ENCODE results near the gene CHI3L1. TPM values are rescaled to one million over a fixed set of nuclear protein-coding genes. Genes with fewer than 3 reads are reported as not detected.

The CHI3L1 gene
- total RNA-seq, 1 donor from 2014 or later = not detected

- no peaks in the 10 kb centered on the region for H3K36me3 Mint-ChIP-seq (ENCODE audit: low read depth)
- H3K27ac Mint-ChIP-seq (ENCODE audit: unreplicated experiment) = no peak overlapping the region
- H3K4me3 Mint-ChIP-seq (ENCODE audit: unreplicated experiment) = no peak overlapping the region
- no peak for DNase-seq (ENCODE audit: low spot score)
- H3K27me3 Mint-ChIP-seq (ENCODE audit: low read depth) = peaks cover 2% of the 10 kb centered on the region
- no peaks in the 10 kb centered on the region for H3K9me3 Mint-ChIP-seq (ENCODE audit: low read depth)
- no peaks in the 10 kb centered on the region for H3K4me1 Mint-ChIP-seq (ENCODE audit: low read depth)
- no peak for TF ChIP-seq CTCF (IDR thresholded peaks at IDR 0.05)
Observed at GRCh38 chr1:203146042-203146369, 40.5 kb downstream of the CHI3L1 start.

GRCh38 chr1:203145321-203146041 is 41.0 kb downstream of the CHI3L1 start:
- Mint-ChIP-seq H3K36me3 (ENCODE audit: low read depth) (no peaks in the 10 kb centered on the region), H3K4me1 (ENCODE audit: low read depth) (no peaks in the 10 kb centered on the region), H3K4me3 (ENCODE audit: unreplicated experiment) (no peak overlapping the region), H3K27me3 (ENCODE audit: low read depth) (peaks cover 2% of the 10 kb centered on the region), H3K9me3 (ENCODE audit: low read depth) (no peaks in the 10 kb centered on the region), H3K27ac (ENCODE audit: unreplicated experiment) (no peak overlapping the region)
- no peak for DNase-seq (ENCODE audit: low spot score)
- TF ChIP-seq CTCF (IDR thresholded peaks at IDR 0.05) = no peak

GRCh38 chr1:203144661-203145060 is 41.8 kb downstream of the CHI3L1 start:
- no peak for DNase-seq (ENCODE audit: low spot score)
- no peak for TF ChIP-seq CTCF (IDR thresholded peaks at IDR 0.05)
- peaks cover 2% of the 10 kb centered on the region for H3K27me3 Mint-ChIP-seq (ENCODE audit: low read depth)
- no peaks in the 10 kb centered on the region for H3K9me3 Mint-ChIP-seq (ENCODE audit: low read depth)
- H3K27ac Mint-ChIP-seq (ENCODE audit: unreplicated experiment) = no peak overlapping the region
- H3K4me3 Mint-ChIP-seq (ENCODE audit: unreplicated experiment) = no peak overlapping the region
- H3K36me3 Mint-ChIP-seq (ENCODE audit: low read depth) = no peaks in the 10 kb centered on the region
- no peaks in the 10 kb centered on the region for H3K4me1 Mint-ChIP-seq (ENCODE audit: low read depth)

GRCh38 chr1:203143641-203144040 is 42.9 kb downstream of the CHI3L1 start:
- Mint-ChIP-seq H3K9me3 (ENCODE audit: low read depth) (no peaks in the 10 kb centered on the region), H3K27ac (ENCODE audit: unreplicated experiment) (no peak overlapping the region), H3K36me3 (ENCODE audit: low read depth) (no peaks in the 10 kb centered on the region), H3K27me3 (ENCODE audit: low read depth) (peaks cover 2% of the 10 kb centered on the region), H3K4me3 (ENCODE audit: unreplicated experiment) (no peak overlapping the region), H3K4me1 (ENCODE audit: low read depth) (no peaks in the 10 kb centered on the region)
- TF ChIP-seq CTCF (IDR thresholded peaks at IDR 0.05) = no peak
- no peak for DNase-seq (ENCODE audit: low spot score)

- Mint-ChIP-seq H3K9me3 (ENCODE audit: low read depth) (no peaks in the 10 kb centered on the region), H3K4me1 (ENCODE audit: low read depth) (no peaks in the 10 kb centered on the region), H3K27ac (ENCODE audit: unreplicated experiment) (no peak overlapping the region), H3K27me3 (ENCODE audit: low read depth) (peaks cover 2% of the 10 kb centered on the region), H3K36me3 (ENCODE audit: low read depth) (no peaks in the 10 kb centered on the region), H3K4me3 (ENCODE audit: unreplicated experiment) (no peak overlapping the region)
- no peak for TF ChIP-seq CTCF (IDR thresholded peaks at IDR 0.05)
- no peak for DNase-seq (ENCODE audit: low spot score)
Observed at GRCh38 chr1:203142684-203143408, 43.7 kb downstream of the CHI3L1 start.
